Chondrocyte (in vitro differentiated cells): Measurements from ENCODE around the gene STK32C. TPM values are rescaled to one million over a fixed set of nuclear protein-coding genes. Genes with fewer than 3 reads are reported as not detected.
A peak's percentile ranks its signal among the peaks of the same experiment; 100 is the strongest.

ENCODE experiments used
- DNase-seq: peaks from one replicate; pipeline ENCODE4 v3.0.0; 2021; ENCODE audit warnings: mixed read lengths, low spot score
- H3K27ac Mint-ChIP-seq: one replicate; pipeline ENCODE4 v1.8.0; 2021; ENCODE audit warnings: mild to moderate bottlenecking, moderate library complexity, mixed read lengths; ENCODE audit not compliant: unreplicated experiment
- H3K27me3 Mint-ChIP-seq: 2 replicates; pipeline ENCODE4 v1.8.0; 2021; ENCODE audit warnings: low read depth, mixed read lengths
- H3K36me3 Mint-ChIP-seq: 2 replicates; pipeline ENCODE4 v1.8.0; 2021; ENCODE audit warnings: low read depth, mixed read lengths
- H3K4me1 Mint-ChIP-seq: 2 replicates; pipeline ENCODE4 v1.8.0; 2021; ENCODE audit warnings: low read depth, mild to moderate bottlenecking, mixed read lengths
- H3K4me3 Mint-ChIP-seq: one replicate; pipeline ENCODE4 v1.8.0; 2021; ENCODE audit warnings: mild to moderate bottlenecking, moderate library complexity, mixed read lengths; ENCODE audit not compliant: unreplicated experiment
- H3K9me3 Mint-ChIP-seq: 2 replicates; pipeline ENCODE4 v1.8.0; 2021; ENCODE audit warnings: low read depth, mixed read lengths
- total RNA-seq: library from RNA; stranded (reverse); gene quantifications from 3 replicates; pipeline ENCODE4 v1.2.1, GENCODE V29; 2021
- TF ChIP-seq, protein P1 (sequence below): fragments of 200-600 bp; sonication (generic); IDR thresholded peaks from 2 replicates; pipeline ENCODE4 v1.5.0; 2021; ENCODE audit warnings: antibody characterized with exemption, mild to moderate bottlenecking, moderate library complexity

Gene STK32C
- total RNA-seq, 1 donor from 2014 or later = 17.9 TPM

DNA sequence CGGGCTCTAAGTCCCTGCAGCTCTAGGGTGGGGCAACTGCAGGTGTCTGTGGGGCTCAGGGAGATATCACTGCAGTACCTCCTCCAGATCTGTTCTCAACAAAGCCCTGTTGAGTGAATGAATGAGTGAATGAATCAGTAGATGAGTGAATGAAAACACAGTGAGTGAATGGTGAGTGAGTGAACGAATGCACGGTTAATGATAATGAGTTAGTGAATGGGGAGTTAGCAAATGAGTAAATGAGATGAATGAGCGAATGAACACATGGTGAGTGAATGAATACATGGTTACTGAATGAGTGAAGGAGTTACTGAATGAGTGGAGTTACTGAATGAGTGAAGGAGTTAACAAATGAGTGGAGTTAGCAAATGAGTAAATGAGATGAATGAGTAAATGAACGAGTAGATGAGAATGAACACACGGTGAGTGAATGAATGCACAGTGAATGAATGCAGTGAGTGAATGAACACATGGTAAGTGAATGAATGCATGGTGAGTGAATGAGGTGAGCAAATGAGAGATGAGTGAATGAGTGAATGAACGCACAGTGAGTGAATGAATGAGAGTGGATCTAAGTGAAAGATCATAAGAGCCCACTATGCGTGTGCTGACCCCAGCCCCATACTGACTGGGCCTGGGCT is 34.3 kb downstream of the STK32C start:
- H3K4me3 Mint-ChIP-seq = no peak overlapping the region
- peaks cover 1% of the 10 kb centered on the region for H3K27me3 Mint-ChIP-seq
- no peaks in the 10 kb centered on the region for H3K4me1 Mint-ChIP-seq
- no peak for DNase-seq
- TF ChIP-seq, protein P1, sequence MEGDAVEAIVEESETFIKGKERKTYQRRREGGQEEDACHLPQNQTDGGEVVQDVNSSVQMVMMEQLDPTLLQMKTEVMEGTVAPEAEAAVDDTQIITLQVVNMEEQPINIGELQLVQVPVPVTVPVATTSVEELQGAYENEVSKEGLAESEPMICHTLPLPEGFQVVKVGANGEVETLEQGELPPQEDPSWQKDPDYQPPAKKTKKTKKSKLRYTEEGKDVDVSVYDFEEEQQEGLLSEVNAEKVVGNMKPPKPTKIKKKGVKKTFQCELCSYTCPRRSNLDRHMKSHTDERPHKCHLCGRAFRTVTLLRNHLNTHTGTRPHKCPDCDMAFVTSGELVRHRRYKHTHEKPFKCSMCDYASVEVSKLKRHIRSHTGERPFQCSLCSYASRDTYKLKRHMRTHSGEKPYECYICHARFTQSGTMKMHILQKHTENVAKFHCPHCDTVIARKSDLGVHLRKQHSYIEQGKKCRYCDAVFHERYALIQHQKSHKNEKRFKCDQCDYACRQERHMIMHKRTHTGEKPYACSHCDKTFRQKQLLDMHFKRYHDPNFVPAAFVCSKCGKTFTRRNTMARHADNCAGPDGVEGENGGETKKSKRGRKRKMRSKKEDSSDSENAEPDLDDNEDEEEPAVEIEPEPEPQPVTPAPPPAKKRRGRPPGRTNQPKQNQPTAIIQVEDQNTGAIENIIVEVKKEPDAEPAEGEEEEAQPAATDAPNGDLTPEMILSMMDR = no peak
- H3K36me3 Mint-ChIP-seq = peaks cover 4% of the 10 kb centered on the region
- H3K9me3 Mint-ChIP-seq = no peaks in the 10 kb centered on the region
- no peak overlapping the region for H3K27ac Mint-ChIP-seq

DNA sequence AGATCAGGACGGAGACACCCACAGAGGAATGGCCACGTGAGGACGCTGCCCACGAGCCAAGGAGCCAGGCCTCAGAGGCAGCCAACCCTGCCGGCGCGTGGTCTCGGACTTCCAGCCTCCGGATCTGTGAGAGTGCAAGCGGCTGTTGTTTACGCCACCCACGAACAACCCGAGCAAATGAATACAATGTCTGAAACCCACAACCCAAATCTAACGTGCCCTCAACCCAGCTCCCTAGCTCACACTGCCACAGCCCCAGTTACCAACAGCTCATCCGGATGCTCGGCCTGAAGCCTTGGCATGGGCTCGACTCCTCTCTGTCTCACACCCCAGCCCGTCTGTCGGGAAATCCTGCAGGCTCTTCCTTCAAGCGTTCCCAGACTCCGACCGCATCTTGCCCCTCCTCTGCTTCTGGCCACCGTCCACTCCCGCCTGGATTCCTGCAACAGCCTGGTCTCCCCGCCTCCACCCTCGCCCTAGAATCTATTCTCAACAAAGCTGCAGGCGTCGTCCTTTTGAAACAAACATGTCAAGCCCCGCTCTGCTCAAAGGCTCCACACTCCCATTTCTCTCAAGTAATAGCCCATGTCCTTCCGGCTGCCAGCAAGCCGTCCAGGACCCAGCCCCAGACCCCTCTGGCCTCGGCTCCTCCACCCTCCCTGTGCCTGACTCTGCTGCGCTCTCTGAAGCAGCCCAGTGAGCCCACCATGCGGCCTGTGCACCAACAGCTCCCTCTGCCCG is 35.3 kb downstream of the STK32C start:
- Mint-ChIP-seq H3K27ac (no peak overlapping the region), H3K4me3 (no peak overlapping the region), H3K9me3 (no peaks in the 10 kb centered on the region), H3K4me1 (peaks cover under 1% of the 10 kb centered on the region), H3K27me3 (peaks cover 1% of the 10 kb centered on the region), H3K36me3 (peaks cover 4% of the 10 kb centered on the region)
- TF ChIP-seq, protein P1 = no peak
- DNase-seq = peak; percentile 83

DNA sequence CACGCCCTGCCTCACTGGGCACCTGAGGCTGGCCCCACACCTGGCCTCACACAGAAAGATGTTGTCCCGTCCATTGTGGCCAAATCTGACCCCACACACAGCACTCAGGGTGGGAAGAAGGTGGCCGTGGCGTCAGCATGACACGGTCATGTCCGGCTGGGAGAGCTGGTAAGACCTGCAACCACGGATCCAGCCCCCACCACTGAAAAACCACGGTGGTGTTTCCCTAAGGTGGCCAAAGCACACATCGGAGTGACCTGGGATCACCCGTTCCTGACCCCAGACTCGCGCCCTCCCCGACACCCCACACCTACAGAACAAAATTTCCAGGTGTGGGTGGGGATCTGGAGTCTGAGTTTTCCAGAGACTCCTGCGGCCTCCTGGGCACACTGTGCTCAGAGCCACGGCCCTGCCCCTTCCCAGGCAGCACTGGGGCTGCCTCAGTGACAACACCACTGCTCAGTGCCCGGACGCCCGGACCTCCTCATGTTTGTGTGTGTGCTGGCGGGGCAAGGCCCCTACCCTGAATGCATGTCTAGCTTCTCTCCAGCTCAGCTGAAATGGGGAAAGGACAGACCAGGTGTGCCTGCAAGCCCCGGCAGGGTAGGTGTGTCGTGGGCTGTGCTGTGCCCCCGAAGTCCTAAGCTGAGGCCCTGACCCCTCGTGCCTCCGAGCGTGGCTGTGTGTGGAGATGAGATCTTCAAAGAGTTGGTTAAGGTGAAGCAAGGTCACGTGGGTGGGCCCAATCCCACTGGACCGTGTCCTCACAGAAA is 36.1 kb downstream of the STK32C start:
- no peaks in the 10 kb centered on the region for H3K9me3 Mint-ChIP-seq
- H3K36me3 Mint-ChIP-seq = peaks cover 4% of the 10 kb centered on the region
- no peak overlapping the region for H3K27ac Mint-ChIP-seq
- DNase-seq = peak; percentile 85
- TF ChIP-seq, protein P1 = no peak
- no peak overlapping the region for H3K4me3 Mint-ChIP-seq
- H3K4me1 Mint-ChIP-seq = peaks cover 4% of the 10 kb centered on the region
- H3K27me3 Mint-ChIP-seq = peaks cover 1% of the 10 kb centered on the region

DNA sequence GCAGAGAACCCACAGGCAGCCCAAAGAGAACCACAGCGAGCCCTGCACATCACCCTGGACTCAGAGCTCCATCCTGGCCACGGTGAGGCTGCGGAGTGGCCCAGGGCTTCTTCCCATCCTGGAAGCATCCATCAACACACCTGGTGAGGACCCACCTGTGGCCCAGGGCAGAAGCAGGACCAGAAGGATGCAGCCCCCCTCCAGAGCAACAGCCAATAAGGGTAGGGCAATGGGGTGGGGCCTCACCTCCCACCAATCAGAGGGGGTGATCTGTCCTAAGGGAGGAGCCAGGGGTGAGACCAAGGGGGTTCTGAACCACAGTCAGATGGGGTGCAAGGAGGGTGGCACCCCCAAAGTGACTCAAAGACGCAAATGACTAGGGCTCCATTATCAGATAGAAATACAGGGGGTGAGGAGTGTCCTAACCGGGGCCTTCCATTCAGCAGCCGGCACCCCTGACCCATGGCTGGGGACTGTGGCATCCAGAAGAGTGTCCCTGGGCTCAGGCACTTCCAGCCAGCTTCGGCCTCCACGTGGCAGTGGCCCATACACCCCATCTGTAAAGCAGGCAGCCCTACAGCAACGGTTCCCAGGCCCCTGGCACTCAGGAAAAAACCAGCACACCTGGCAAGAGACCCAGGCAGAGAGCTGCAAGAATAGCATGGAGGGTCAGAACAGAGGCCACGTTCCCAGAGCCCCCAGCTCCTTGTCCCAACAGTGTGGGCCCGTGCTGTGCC is 36.9 kb downstream of the STK32C start:
- peaks cover 12% of the 10 kb centered on the region for H3K4me1 Mint-ChIP-seq
- H3K27ac Mint-ChIP-seq = no peak overlapping the region
- peak; percentile 71 for DNase-seq
- H3K36me3 Mint-ChIP-seq = peaks cover 4% of the 10 kb centered on the region
- H3K4me3 Mint-ChIP-seq = no peak overlapping the region
- H3K27me3 Mint-ChIP-seq = peaks cover 1% of the 10 kb centered on the region
- no peaks in the 10 kb centered on the region for H3K9me3 Mint-ChIP-seq
- TF ChIP-seq, protein P1 = no peak
